Endodermal cell (in vitro differentiated cells): ENCODE data around the gene DPM3. TPM values are rescaled to one million over a fixed set of nuclear protein-coding genes. Genes with fewer than 3 reads are reported as not detected.

Experiments
- DNase-seq: peaks from one replicate; pipeline ENCODE4 v3.0.0-alpha.2; 2017
- H3K27ac ChIP-seq: 2 replicates; pipeline ENCODE4 v1.5.1; 2013; ENCODE audit warnings: mild to moderate bottlenecking, low read depth, low read length, moderate library complexity
- H3K27me3 ChIP-seq: 2 replicates; pipeline ENCODE4 v1.6.1; 2013; ENCODE audit warnings: mild to moderate bottlenecking, low read length, moderate library complexity; ENCODE audit not compliant: insufficient read depth, control insufficient read depth, poor library complexity, severe bottlenecking
- H3K36me3 ChIP-seq: 2 replicates; pipeline ENCODE4 v1.7.0; 2013; ENCODE audit warnings: mild to moderate bottlenecking, low read length, moderate library complexity; ENCODE audit not compliant: control insufficient read depth, insufficient read depth
- H3K4me1 ChIP-seq: one replicate; pipeline ENCODE4 v1.7.0; 2013; ENCODE audit warnings: low read length; ENCODE audit not compliant: control insufficient read depth, insufficient read depth
- H3K4me3 ChIP-seq: 2 replicates; pipeline ENCODE4 v1.5.1; 2013; ENCODE audit warnings: mild to moderate bottlenecking, low read length, moderate library complexity
- H3K9ac ChIP-seq: 2 replicates; pipeline ENCODE4 v1.6.1; 2013; ENCODE audit warnings: mild to moderate bottlenecking, low read length, moderate library complexity; ENCODE audit not compliant: poor library complexity, severe bottlenecking; ENCODE audit errors: extremely low read depth
- H3K9me3 ChIP-seq: 2 replicates; pipeline ENCODE4 v1.6.1; 2013; ENCODE audit warnings: mild to moderate bottlenecking, low read length, moderate library complexity; ENCODE audit not compliant: control insufficient read depth
- H3K27ac Mint-ChIP-seq: 2 replicates; pipeline ENCODE4 v1.8.0; 2020; ENCODE audit warnings: mixed read lengths
- H3K27me3 Mint-ChIP-seq: 2 replicates; pipeline ENCODE4 v1.8.0; 2021; ENCODE audit warnings: mild to moderate bottlenecking, mixed read lengths; ENCODE audit not compliant: insufficient read depth
- H3K36me3 Mint-ChIP-seq: 2 replicates; pipeline ENCODE4 v1.8.0; 2020; ENCODE audit warnings: low read depth, mixed read lengths
- H3K4me1 Mint-ChIP-seq: 2 replicates; pipeline ENCODE4 v1.8.0; 2020; ENCODE audit warnings: mixed read lengths
- H3K4me3 Mint-ChIP-seq: 2 replicates; pipeline ENCODE4 v1.8.0; 2020; ENCODE audit warnings: mild to moderate bottlenecking, moderate library complexity, mixed read lengths
- H3K9me3 Mint-ChIP-seq: 2 replicates; pipeline ENCODE4 v1.8.0; 2020; ENCODE audit warnings: mild to moderate bottlenecking, mixed read lengths
- WGBS, 2 experiments: methylation state at CpG; one replicate each; pipeline versions ENCODE4 v1.1.5 to v1.1.7; 2013; ENCODE audit warnings: missing lambda C conversion rate in 2 of 2, mixed read lengths in 1 of 2; ENCODE audit not compliant: insufficient coverage in 1 of 2, insufficient read length in 1 of 2; 5-methylcytosine and 5-hydroxymethylcytosine counted together
- total RNA-seq, 2 donors: library from RNA; stranded (reverse); fragmentation: NEBNext Ultra II Directional in 1 of 2; extraction: Animal tissue kit (Norgen Biotek cat#: 25700) in 1 of 2; gene quantifications; 2 replicates in 1 of 2; 3 replicates in 1 of 2; pipeline ENCODE4 v1.2.1, GENCODE V29; 2021
- TF ChIP-seq, protein P1 (sequence below): fragments of 200-600 bp; sonication (generic); conservative IDR thresholded peaks from 2 replicates; pipeline ENCODE4 v1.5.0; 2021; ENCODE audit warnings: antibody characterized with exemption, mild to moderate bottlenecking

Gene DPM3
- total RNA-seq, 2 donors from 2014 or later: 48.8 to 73.4 TPM

DNA sequence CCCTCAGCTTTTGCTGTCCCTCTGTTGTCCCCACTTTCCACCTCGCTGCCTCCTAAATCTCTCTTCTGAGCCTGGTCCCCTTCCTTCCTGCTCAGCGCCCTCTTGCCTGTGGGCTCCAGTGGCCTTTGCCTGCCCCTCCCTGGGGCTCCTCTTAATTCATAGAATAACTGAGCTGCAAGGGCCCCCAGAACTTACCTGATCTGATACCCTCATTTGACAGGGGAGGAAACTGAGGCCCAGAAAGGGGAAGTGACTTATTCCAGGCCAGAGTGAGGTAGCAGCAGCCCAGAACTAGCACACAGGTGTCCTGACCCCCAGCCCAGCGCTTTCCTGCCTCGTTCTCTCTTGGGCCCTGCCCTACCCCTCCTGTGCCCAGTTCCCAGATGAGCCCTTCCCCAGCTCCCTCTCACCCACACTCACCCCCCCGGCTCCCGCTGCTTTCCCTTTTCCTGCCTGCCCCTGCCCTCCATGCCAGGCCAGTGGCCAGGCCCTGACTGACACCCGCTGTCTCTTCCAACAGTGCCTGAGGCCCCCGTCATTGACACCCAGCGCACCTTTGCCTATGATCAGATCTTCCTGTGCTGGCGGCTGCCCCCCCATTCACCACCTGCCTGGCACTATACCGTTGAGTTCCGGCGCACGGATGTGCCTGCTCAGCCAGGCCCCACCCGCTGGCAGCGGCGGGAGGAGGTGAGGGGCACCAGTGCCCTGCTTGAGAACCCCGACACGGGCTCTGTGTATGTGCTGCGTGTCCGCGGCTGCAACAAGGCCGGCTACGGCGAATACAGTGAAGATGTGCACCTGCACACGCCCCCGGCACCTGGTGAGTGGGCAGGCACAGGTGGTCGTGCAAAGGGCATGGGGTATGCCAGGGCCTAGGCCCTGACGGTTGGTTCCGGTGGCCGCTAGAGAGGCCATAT, 39.0 kb upstream of the DPM3 start:
- Histone ChIP-seq H3K4me3 (no peak overlapping the region), H3K9ac (no peak overlapping the region), H3K27ac (no peak overlapping the region), H3K4me1 (no peaks in the 10 kb centered on the region), H3K9me3 (no peaks in the 10 kb centered on the region), H3K27me3 (no peaks in the 10 kb centered on the region), H3K36me3 (peaks cover 17% of the 10 kb centered on the region)
- H3K4me1 Mint-ChIP-seq: peaks cover 4% of the 10 kb centered on the region
- TF ChIP-seq, protein P1, sequence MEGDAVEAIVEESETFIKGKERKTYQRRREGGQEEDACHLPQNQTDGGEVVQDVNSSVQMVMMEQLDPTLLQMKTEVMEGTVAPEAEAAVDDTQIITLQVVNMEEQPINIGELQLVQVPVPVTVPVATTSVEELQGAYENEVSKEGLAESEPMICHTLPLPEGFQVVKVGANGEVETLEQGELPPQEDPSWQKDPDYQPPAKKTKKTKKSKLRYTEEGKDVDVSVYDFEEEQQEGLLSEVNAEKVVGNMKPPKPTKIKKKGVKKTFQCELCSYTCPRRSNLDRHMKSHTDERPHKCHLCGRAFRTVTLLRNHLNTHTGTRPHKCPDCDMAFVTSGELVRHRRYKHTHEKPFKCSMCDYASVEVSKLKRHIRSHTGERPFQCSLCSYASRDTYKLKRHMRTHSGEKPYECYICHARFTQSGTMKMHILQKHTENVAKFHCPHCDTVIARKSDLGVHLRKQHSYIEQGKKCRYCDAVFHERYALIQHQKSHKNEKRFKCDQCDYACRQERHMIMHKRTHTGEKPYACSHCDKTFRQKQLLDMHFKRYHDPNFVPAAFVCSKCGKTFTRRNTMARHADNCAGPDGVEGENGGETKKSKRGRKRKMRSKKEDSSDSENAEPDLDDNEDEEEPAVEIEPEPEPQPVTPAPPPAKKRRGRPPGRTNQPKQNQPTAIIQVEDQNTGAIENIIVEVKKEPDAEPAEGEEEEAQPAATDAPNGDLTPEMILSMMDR: no peak
- H3K27me3 Mint-ChIP-seq: peaks cover 16% of the 10 kb centered on the region
- DNase-seq: peak; percentile 26
- no peaks in the 10 kb centered on the region for H3K9me3 Mint-ChIP-seq
- H3K36me3 Mint-ChIP-seq: peaks cover 7% of the 10 kb centered on the region
- no peak overlapping the region for H3K4me3 Mint-ChIP-seq
- H3K27ac Mint-ChIP-seq: no peak overlapping the region
- 95% methylated on average over 22 to 31 of the region's 31 CpGs for WGBS, 2 experiments

DNA sequence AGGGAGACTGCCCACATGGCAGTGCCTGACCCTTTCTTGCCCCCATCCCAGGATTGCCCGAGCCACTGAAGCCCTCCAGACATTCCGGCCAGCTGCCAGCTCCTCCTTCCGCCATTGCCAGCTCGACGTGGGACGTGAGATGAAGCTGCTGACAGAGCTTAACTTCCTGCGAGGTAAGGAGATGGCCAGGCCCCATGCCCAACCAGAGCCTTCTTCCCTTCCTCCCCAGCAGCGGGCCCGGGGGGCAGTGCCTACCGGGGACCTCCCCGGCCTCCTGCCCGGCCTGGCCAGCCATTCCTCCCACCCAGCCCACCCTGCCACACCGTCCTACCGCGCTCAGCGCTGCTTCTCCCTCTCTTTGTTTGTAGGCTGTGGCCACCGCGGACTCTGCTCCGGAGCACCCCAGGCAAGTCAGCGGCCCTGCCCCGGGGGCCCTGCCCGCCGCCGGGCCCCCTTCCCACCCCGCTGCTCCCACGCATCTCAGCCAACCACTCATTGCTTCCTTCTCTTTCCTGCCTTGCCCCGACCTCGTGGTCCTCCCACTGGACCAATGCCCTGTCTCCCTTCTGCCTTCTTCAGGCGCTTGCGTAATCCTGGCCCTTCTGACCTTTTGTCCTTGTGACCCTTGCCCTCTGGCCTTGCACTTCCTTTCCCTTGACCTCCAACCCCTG, 38.2 kb upstream of the DPM3 start:
- 90 to 91% methylated on average over 20 to 30 of the region's 30 CpGs for WGBS, 2 experiments

DNA sequence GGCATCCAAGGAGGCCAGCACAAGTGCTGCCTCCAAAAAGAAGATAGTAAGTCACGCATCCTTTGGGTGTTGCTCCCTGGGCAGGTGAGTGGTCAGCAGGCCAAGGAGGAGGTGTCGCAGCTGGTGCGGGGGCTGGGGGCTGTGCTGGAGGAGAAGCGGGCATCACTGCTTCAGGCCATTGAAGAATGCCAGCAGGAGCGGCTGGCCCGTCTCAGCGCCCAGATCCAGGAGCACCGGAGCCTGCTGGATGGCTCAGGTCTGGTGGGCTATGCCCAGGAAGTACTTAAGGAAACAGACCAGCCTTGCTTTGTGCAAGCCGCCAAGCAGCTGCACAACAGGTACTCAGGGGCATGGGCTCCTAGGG, 37.6 kb upstream of the DPM3 start:
- H3K4me1 Mint-ChIP-seq: peaks cover 7% of the 10 kb centered on the region
- DNase-seq: no peak
- H3K27me3 Mint-ChIP-seq: peaks cover 15% of the 10 kb centered on the region
- no peak overlapping the region for H3K9ac ChIP-seq
- H3K9me3 ChIP-seq: no peaks in the 10 kb centered on the region
- H3K27ac Mint-ChIP-seq: no peak overlapping the region
- H3K4me3 ChIP-seq: no peak overlapping the region
- WGBS, 2 experiments: 87 to 90% methylated on average over 9 of the region's 9 CpGs
- peaks cover 17% of the 10 kb centered on the region for H3K36me3 ChIP-seq
- H3K36me3 Mint-ChIP-seq: peaks cover 7% of the 10 kb centered on the region
- no peak overlapping the region for H3K27ac ChIP-seq
- H3K9me3 Mint-ChIP-seq: no peaks in the 10 kb centered on the region
- H3K4me1 ChIP-seq: no peaks in the 10 kb centered on the region
- TF ChIP-seq, protein P1: no peak
- H3K27me3 ChIP-seq: no peaks in the 10 kb centered on the region
- H3K4me3 Mint-ChIP-seq: no peak overlapping the region

More for the DNA sequence above, 38.2 kb upstream of the DPM3 start:
- H3K27me3 Mint-ChIP-seq: peaks cover 16% of the 10 kb centered on the region
- H3K36me3 Mint-ChIP-seq: peaks cover 7% of the 10 kb centered on the region
- Histone ChIP-seq H3K36me3 (peaks cover 17% of the 10 kb centered on the region), H3K9me3 (no peaks in the 10 kb centered on the region), H3K4me3 (no peak overlapping the region), H3K27me3 (no peaks in the 10 kb centered on the region), H3K9ac (no peak overlapping the region), H3K27ac (no peak overlapping the region), H3K4me1 (no peaks in the 10 kb centered on the region)
- H3K9me3 Mint-ChIP-seq: no peaks in the 10 kb centered on the region
- peak; percentile 36 for DNase-seq
- no peak overlapping the region for H3K27ac Mint-ChIP-seq
- peaks cover 4% of the 10 kb centered on the region for H3K4me1 Mint-ChIP-seq
- H3K4me3 Mint-ChIP-seq: no peak overlapping the region
- TF ChIP-seq, protein P1: no peak
